Hepatocyte (in vitro differentiated cells): ENCODE measurements around the gene SNRNP25. TPM values are rescaled to one million over a fixed set of nuclear protein-coding genes. Genes with fewer than 3 reads are reported as not detected.

ENCODE experiments used
- DNase-seq: peaks from one replicate; pipeline ENCODE4 v3.0.0-alpha.2; 2016; ENCODE audit warnings: low spot score
- H2AFZ ChIP-seq: fragments of 200-600 bp; sonication (generic); 2 replicates; pipeline ENCODE4 v1.6.0; 2016; ENCODE audit warnings: antibody characterized with exemption, mild to moderate bottlenecking
- H3K27ac ChIP-seq: fragments of 200-600 bp; sonication (generic); 2 replicates; pipeline ENCODE4 v1.5.1; 2016; ENCODE audit warnings: mild to moderate bottlenecking
- H3K27me3 ChIP-seq: fragments of 200-600 bp; sonication (generic); 2 replicates; pipeline ENCODE4 v1.6.1; 2016
- H3K36me3 ChIP-seq: fragments of 200-600 bp; sonication (generic); replicated peaks from 2 replicates; pipeline ENCODE4 v1.5.1; 2016; ENCODE audit warnings: low read depth; ENCODE audit not compliant: insufficient read depth
- H3K4me1 ChIP-seq: fragments of 200-600 bp; sonication (generic); 2 replicates; pipeline ENCODE4 v1.5.1; 2016; ENCODE audit warnings: mild to moderate bottlenecking, moderate library complexity; ENCODE audit not compliant: insufficient read depth
- H3K4me2 ChIP-seq: fragments of 200-600 bp; sonication (generic); 2 replicates; pipeline ENCODE4 v1.6.0; 2016
- H3K4me3 ChIP-seq: fragments of 200-600 bp; sonication (generic); 2 replicates; pipeline ENCODE4 v1.5.1; 2016; ENCODE audit warnings: mild to moderate bottlenecking
- H3K79me2 ChIP-seq: fragments of 200-600 bp; sonication (generic); 2 replicates; pipeline ENCODE4 v1.6.0; 2017; ENCODE audit warnings: mild to moderate bottlenecking
- H3K9me2 ChIP-seq: fragments of 200-600 bp; sonication (generic); replicated peaks from 2 replicates; pipeline ENCODE4 v1.6.0; 2017; ENCODE audit warnings: mild to moderate bottlenecking; ENCODE audit not compliant: insufficient read depth
- H3K9me3 ChIP-seq: fragments of 200-600 bp; sonication (generic); 2 replicates; pipeline ENCODE4 v1.5.1; 2016; ENCODE audit warnings: low read depth, mild to moderate bottlenecking
- H4K20me1 ChIP-seq: fragments of 200-600 bp; sonication (generic); 2 replicates; pipeline ENCODE4 v1.6.0; 2016; ENCODE audit warnings: mild to moderate bottlenecking; ENCODE audit not compliant: insufficient read depth, poor library complexity, severe bottlenecking
- CTCF ChIP-seq: fragments of 200-600 bp; sonication (generic); IDR thresholded peaks from 2 replicates; pipeline ENCODE4 v1.5.1; 2016; ENCODE audit warnings: antibody characterized with exemption, mild to moderate bottlenecking; ENCODE audit not compliant: poor library complexity
- EZH2 ChIP-seq: fragments of 200-600 bp; sonication (generic); IDR thresholded peaks from 2 replicates; pipeline ENCODE4 v1.6.1; 2016; ENCODE audit warnings: antibody characterized with exemption, mild to moderate bottlenecking, borderline replicate concordance
- EZH2phosphoT487 ChIP-seq: fragments of 200-600 bp; sonication (generic); IDR thresholded peaks from one replicate; pipeline ENCODE4 v1.6.1; 2018; ENCODE audit warnings: antibody characterized with exemption, mild to moderate bottlenecking, low read depth, moderate library complexity; ENCODE audit not compliant: unreplicated experiment, severe bottlenecking
- WGBS: methylation state at CpG from one replicate; pipeline ENCODE4 v1.1.6; 2016; ENCODE audit warnings: low lambda C conversion rate; ENCODE audit errors: missing lambda C conversion rate; 5-methylcytosine and 5-hydroxymethylcytosine counted together
- polyA plus RNA-seq: library from polyadenylated mRNA; unstranded; fragments of >200 nt; fragmentation: Nextera tagmentation; extraction: Ambion mirVana; gene quantifications from 2 replicates; pipeline ENCODE4 v1.2.1, GENCODE V29; 2016
- total RNA-seq: library from RNA; depleted of rRNA; stranded (reverse); fragments of >200 nt; gene quantifications from 2 replicates; pipeline ENCODE4 v1.2.3, GENCODE V29; 2014

Gene SNRNP25
- total and polyA plus RNA-seq, 2 experiments from 2014 or later = 18.3 to 35.3 TPM

GRCh38 chr16:96935-97381, 43.3 kb downstream of the SNRNP25 start:
- no peaks in the 10 kb centered on the region for H3K27me3 ChIP-seq
- H3K36me3 ChIP-seq = no peaks in the 10 kb centered on the region
- DNase-seq = peak; percentile 93
- H3K9me3 ChIP-seq = no peaks in the 10 kb centered on the region
- TF ChIP-seq CTCF (peak; percentile 98), EZH2phosphoT487 (no peak), EZH2 (no peak)
- H3K27ac ChIP-seq = no peak overlapping the region
- no peak overlapping the region for H3K4me2 ChIP-seq
- H2AFZ ChIP-seq = no peak overlapping the region
- H3K4me3 ChIP-seq = no peak overlapping the region
- H4K20me1 ChIP-seq = no peaks in the 10 kb centered on the region
- 15% methylated on average over 9 of the region's 11 CpGs for whole genome bisulfite sequencing
- no peaks in the 10 kb centered on the region for H3K79me2 ChIP-seq
- no peaks in the 10 kb centered on the region for H3K4me1 ChIP-seq
- H3K9me2 ChIP-seq = no peaks in the 10 kb centered on the region

- Histone ChIP-seq H3K4me1 (no peaks in the 10 kb centered on the region), H3K27ac (no peak overlapping the region), H3K36me3 (no peaks in the 10 kb centered on the region), H3K9me2 (no peaks in the 10 kb centered on the region), H3K4me2 (no peak overlapping the region), H3K4me3 (no peak overlapping the region), H3K27me3 (no peaks in the 10 kb centered on the region), H3K79me2 (no peaks in the 10 kb centered on the region), H4K20me1 (no peaks in the 10 kb centered on the region), H3K9me3 (no peaks in the 10 kb centered on the region), H2AFZ (no peak overlapping the region)
- no peak for DNase-seq
- 95% methylated on average over 8 of the region's 8 CpGs for WGBS
- TF ChIP-seq CTCF = no peak
- no peak for TF ChIP-seq EZH2phosphoT487
- TF ChIP-seq EZH2 = no peak
Observed at GRCh38 chr16:97822-98221, 44.2 kb downstream of the SNRNP25 start.

GRCh38 chr16:100989-101388, 47.4 kb downstream of the SNRNP25 start:
- H3K9me2 ChIP-seq = no peaks in the 10 kb centered on the region
- H3K36me3 ChIP-seq = no peaks in the 10 kb centered on the region
- no peaks in the 10 kb centered on the region for H3K4me1 ChIP-seq
- no peaks in the 10 kb centered on the region for H3K9me3 ChIP-seq
- H4K20me1 ChIP-seq = no peaks in the 10 kb centered on the region
- H3K79me2 ChIP-seq = no peaks in the 10 kb centered on the region
- no peak overlapping the region for H3K4me2 ChIP-seq
- no peak for DNase-seq
- WGBS = 90% methylated on average over 5 of the region's 5 CpGs
- H3K27ac ChIP-seq = no peak overlapping the region
- H2AFZ ChIP-seq = no peak overlapping the region
- H3K4me3 ChIP-seq = no peak overlapping the region
- TF ChIP-seq EZH2 (no peak), CTCF (no peak), EZH2phosphoT487 (no peak)
- no peaks in the 10 kb centered on the region for H3K27me3 ChIP-seq

- Histone ChIP-seq H3K9me3 (no peaks in the 10 kb centered on the region), H3K79me2 (no peaks in the 10 kb centered on the region), H3K4me2 (no peak overlapping the region), H3K27ac (no peak overlapping the region), H4K20me1 (no peaks in the 10 kb centered on the region), H2AFZ (no peak overlapping the region), H3K36me3 (no peaks in the 10 kb centered on the region), H3K9me2 (no peaks in the 10 kb centered on the region), H3K4me3 (no peak overlapping the region), H3K4me1 (no peaks in the 10 kb centered on the region), H3K27me3 (no peaks in the 10 kb centered on the region)
- DNase-seq = no peak
- WGBS = 93% methylated on average over 6 of the region's 6 CpGs
- TF ChIP-seq EZH2phosphoT487 = no peak
- no peak for TF ChIP-seq EZH2
- no peak for TF ChIP-seq CTCF
Observed at GRCh38 chr16:101586-101985, 48.0 kb downstream of the SNRNP25 start.
